Gastrocnemius medialis (tissue), 4 donors: ENCODE results near the gene RMND5B. TPM values are rescaled to one million over a fixed set of nuclear protein-coding genes. Genes with fewer than 3 reads are reported as not detected.

Source experiments
- ATAC-seq, 2 donors: fragments of 150-250 bp; one replicate each; pipeline ENCODE4 v1.9.1; 2016
- DNase-seq, 2 donors: peaks; one replicate each; pipeline ENCODE4 v3.0.0-alpha.2; 2019
- H3K27ac ChIP-seq, 4 donors: fragments of 200-600 bp; sonication (generic); 1 replicate in 1 of 4; 2 replicates in 3 of 4; pipeline ENCODE4 v1.5.1; 2016 to 2018; ENCODE audit warnings: mild to moderate bottlenecking in 2 of 4, moderate library complexity in 1 of 4
- H3K27me3 ChIP-seq, 3 donors: fragments of 200-600 bp; sonication (generic) in 2 of 3; 1 replicate in 1 of 3; 2 replicates in 2 of 3; pipeline versions ENCODE4 v1.5.1 to v1.6.0; 2016 to 2019; ENCODE audit warnings: mild to moderate bottlenecking in 1 of 3, moderate library complexity in 1 of 3
- H3K36me3 ChIP-seq, 2 donors: fragments of 200-600 bp; sonication (generic) in 1 of 2; one replicate each; pipeline ENCODE4 v1.5.1; 2017 to 2018
- H3K4me1 ChIP-seq, 2 donors: fragments of 200-600 bp; sonication (generic) in 1 of 2; one replicate each; pipeline ENCODE4 v1.5.1; 2016 to 2017; ENCODE audit warnings: mild to moderate bottlenecking in 2 of 2
- H3K4me3 ChIP-seq, 4 donors: fragments of 200-600 bp; sonication (generic) in 3 of 4; 1 replicate in 1 of 4; 2 replicates in 3 of 4; pipeline ENCODE4 v1.5.1; 2016 to 2019; ENCODE audit warnings: mild to moderate bottlenecking in 2 of 4
- H3K9me3 ChIP-seq, 3 donors: fragments of 200-600 bp; sonication (generic) in 2 of 3; 1 replicate in 1 of 3; 2 replicates in 2 of 3; pipeline ENCODE4 v1.5.1; 2016 to 2019
- CTCF ChIP-seq, 5 experiments: fragments of 450-650 bp in 3 of 5; fragments of 200-600 bp in 2 of 5; sonication (generic) in 2 of 5; IDR thresholded peaks in 4 of 5; conservative IDR thresholded peaks in 1 of 5; 1 replicate in 4 of 5; 2 replicates in 1 of 5; pipeline ENCODE4 v1.5.1; 2016 to 2019; ENCODE audit warnings: antibody characterized with exemption in 5 of 5, mild to moderate bottlenecking in 3 of 5, moderate library complexity in 3 of 5
- POLR2A ChIP-seq, 2 donors: fragments of 450-650 bp; IDR thresholded peaks; one replicate each; pipeline ENCODE4 v1.6.1; 2017; ENCODE audit warnings: antibody characterized with exemption in 2 of 2, mild to moderate bottlenecking in 2 of 2, moderate library complexity in 2 of 2
- in situ Hi-C, 4 donors: fragments of 200-750 bp; cut with MboI; loops; one replicate each; pipeline versions ENCODE4 v1.15.0 to v1.8.0; 2017; ENCODE audit warnings: low sequenced_read_pairs in 4 of 4
- intact Hi-C: fragments of 100-400 bp; cut with DNase I; formaldehyde crosslinking; loops from one replicate; pipeline ENCODE4 v1.15.1; 2023; ENCODE audit warnings: low total_unique reads
- total RNA-seq, 4 donors: library from RNA; depleted of rRNA; stranded (reverse); fragments of >200 nt; gene quantifications; one replicate each; pipeline versions ENCODE4 v1.1.0 to v1.2.3, GENCODE V29; 2016

Gene RMND5B
- total RNA-seq, 4 donors from 2014 or later: 24.0 to 55.9 (median 44.2) TPM

GRCh38 chr5:178116143-178116885 lies 14.5 kb upstream of the RMND5B start:
- DNase-seq: no peak
- Histone ChIP-seq H3K36me3 (no peaks in the 10 kb centered on the region), H3K9me3 (no peaks in the 10 kb centered on the region), H3K4me3 (peak overlapping the region in 1 of 4 donors; percentile 52), H3K27me3 (peaks cover 35 to 47% (median 38%) of the 10 kb centered on the region in 3 donors), H3K27ac (peak overlapping the region in 3 of 4 donors; percentile 31 to 50 (median 47)), H3K4me1 (peaks cover 11 to 18% of the 10 kb centered on the region in 2 donors)
- in situ Hi-C loops: no loop called here
- TF ChIP-seq POLR2A (IDR thresholded peaks at IDR 0.05) (no peak), CTCF (IDR thresholded peaks at IDR 0.05 in 4 of 5, conservative IDR thresholded peaks at IDR 0.05 in 1 of 5) (no peak)
- intact Hi-C loops: no loop called here
- ATAC-seq: no peak

DNA sequence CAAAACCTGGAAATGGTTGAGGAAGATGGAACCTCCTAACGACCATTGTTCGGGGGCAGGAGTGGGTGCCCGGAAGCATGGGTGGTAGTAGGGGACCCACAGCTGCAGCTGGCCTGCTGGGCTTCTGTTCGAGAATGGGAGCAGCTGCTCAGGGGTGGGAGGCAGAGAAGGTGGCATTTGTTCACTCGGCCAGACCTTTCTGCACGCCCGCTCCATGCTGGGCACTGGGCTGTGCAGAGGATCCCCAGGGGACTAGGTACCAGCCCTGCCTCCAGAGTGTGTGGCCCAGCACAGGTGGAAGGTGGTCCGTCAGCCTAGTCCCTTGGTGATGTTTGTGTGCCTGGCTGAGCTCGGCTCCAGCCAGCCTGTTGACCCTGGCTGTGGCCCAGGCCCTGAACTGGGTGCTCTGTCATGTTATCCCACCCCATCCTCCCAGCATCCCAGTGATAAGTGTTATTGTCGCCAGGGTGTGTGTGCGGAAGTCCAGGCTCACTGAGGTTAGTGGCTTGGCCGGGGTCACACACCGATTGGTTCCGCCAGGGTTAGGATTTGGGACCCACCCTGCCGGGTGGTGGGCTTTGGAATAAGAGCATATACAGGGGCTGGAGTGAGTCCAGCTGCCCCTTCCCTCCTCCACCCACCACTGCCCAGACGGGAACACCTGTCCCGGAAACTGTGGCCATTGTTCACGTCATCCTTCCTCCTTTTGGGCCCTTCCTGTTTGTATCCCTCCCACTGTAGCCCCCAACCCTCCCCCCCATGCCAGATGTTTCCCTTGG lies 12.7 kb upstream of the RMND5B start:
- Histone ChIP-seq H3K4me3 (peak overlapping the region in 1 of 4 donors; percentile 1), H3K36me3 (no peaks in the 10 kb centered on the region), H3K4me1 (peaks cover 29 to 36% of the 10 kb centered on the region in 2 donors), H3K27ac (peak overlapping the region in 3 of 4 donors; percentile 46 to 50 (median 47)), H3K27me3 (peaks cover 27 to 32% (median 29%) of the 10 kb centered on the region in 3 donors), H3K9me3 (no peaks in the 10 kb centered on the region)
- TF ChIP-seq CTCF (IDR thresholded peaks at IDR 0.05 in 4 of 5, conservative IDR thresholded peaks at IDR 0.05 in 1 of 5) (no peak), POLR2A (IDR thresholded peaks at IDR 0.05) (no peak)
- intact Hi-C loops: no loop called here
- no peak for DNase-seq
- in situ Hi-C loops: no loop called here
- no peak for ATAC-seq

GRCh38 chr5:178119915-178120606 lies 10.8 kb upstream of the RMND5B start:
- TF ChIP-seq POLR2A (IDR thresholded peaks at IDR 0.05) (no peak), CTCF (IDR thresholded peaks at IDR 0.05 in 4 of 5, conservative IDR thresholded peaks at IDR 0.05 in 1 of 5) (no peak)
- DNase-seq (no peak), ATAC-seq (no peak)
- Histone ChIP-seq H3K4me1 (peaks cover 33 to 38% of the 10 kb centered on the region in 2 donors), H3K36me3 (no peaks in the 10 kb centered on the region), H3K9me3 (no peaks in the 10 kb centered on the region), H3K27me3 (peaks cover 13 to 18% (median 17%) of the 10 kb centered on the region in 3 donors), H3K27ac (peak overlapping the region; percentile 13 to 85 (median 78)), H3K4me3 (no peak overlapping the region)
- intact Hi-C loops: loop anchor here (5.0 to 10.0 kb wide), 3 partner anchors 87 to 505 kb away; partner anchors contain the start of gene CLK4
- in situ Hi-C loops: no loop called here

DNA sequence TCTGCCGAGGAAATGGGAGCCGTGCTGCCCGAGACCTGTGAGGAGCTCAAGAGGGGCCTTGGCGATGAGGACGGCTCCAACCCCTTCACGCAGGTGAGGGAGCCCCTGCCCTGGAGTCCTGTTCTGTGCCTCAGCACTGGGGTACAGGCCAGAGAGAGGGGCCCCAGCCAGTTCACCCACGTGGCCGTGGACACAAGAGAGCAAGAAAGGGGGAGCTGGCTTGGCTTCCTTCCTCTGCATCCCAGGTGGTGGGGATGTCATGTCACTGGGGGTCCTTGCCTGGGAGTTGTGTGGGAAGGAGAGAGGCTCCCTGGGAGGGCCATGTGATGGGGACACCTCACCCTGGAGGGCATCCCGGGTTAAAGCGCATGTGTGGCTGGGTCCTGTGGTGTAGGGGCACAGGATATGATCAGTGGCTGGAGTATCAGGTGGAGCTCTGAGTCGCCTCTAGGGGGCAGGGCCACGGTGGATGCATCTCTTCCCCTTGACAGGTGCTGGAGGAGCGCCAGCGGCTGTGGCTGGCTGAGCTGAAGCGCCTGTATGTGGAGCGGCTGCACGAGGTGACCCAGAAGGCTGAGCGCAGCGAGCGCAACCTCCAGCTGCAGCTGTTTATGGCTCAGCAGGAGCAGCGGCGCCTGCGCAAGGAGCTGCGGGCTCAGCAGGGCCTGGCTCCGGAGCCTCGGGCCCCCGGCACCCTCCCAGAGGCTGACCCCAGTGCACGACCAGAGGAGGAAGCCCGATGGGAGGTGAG lies 10.0 kb upstream of the RMND5B start:
- in situ Hi-C loops (no loop called here), intact Hi-C loops (loop anchor here (1.0 to 10.0 kb wide), 6 partner anchors 10 to 504 kb away; partner anchors contain the start of genes CLK4 and NHP2)
- Histone ChIP-seq H3K27me3 (peaks cover 5 to 12% (median 11%) of the 10 kb centered on the region in 3 donors), H3K27ac (peak overlapping the region; percentile 73 to 85 (median 78)), H3K4me3 (peak overlapping the region; percentile 45 to 70 (median 54)), H3K36me3 (no peaks in the 10 kb centered on the region), H3K4me1 (peaks cover 37 to 38% of the 10 kb centered on the region in 2 donors), H3K9me3 (no peaks in the 10 kb centered on the region)
- DNase-seq: peak; percentile 89 to 95
- TF ChIP-seq POLR2A (IDR thresholded peaks at IDR 0.05) (peak in 1 of 2 donors; percentile 14), CTCF (IDR thresholded peaks at IDR 0.05 in 4 of 5, conservative IDR thresholded peaks at IDR 0.05 in 1 of 5) (peak; percentile 53 to 82 (median 69))
- ATAC-seq: peak; percentile 81 to 89
